ENCODE measurements around the gene SNAP25.

SNAP25 gene

GRCh38 chr20:10323729-10324128, 105.1 kb downstream of the SNAP25 start:
- no peak overlapping the region for H3K4me2 ChIP-seq (ENCODE audit: low read length)
- no peak overlapping the region for H2AFZ ChIP-seq

GRCh38 chr20:10324198-10324847, 105.7 kb downstream of the SNAP25 start:
- Histone ChIP-seq H3K27ac (no peak overlapping the region), H3K4me2 (ENCODE audit: low read length) (no peak overlapping the region), H3K79me2 (no peaks in the 10 kb centered on the region), H3K9me3 (ENCODE audit: control insufficient read depth, low read length) (no peaks in the 10 kb centered on the region), H3K36me3 (ENCODE audit: control insufficient read depth, insufficient read depth, low read length) (no peaks in the 10 kb centered on the region), H3K4me1 (no peaks in the 10 kb centered on the region), H3K9ac (no peak overlapping the region), H3K27me3 (ENCODE audit: control insufficient read depth, insufficient read depth, low read length) (no peaks in the 10 kb centered on the region), H2AFZ (no peak overlapping the region), H3K4me3 (ENCODE audit: low read depth, low read length) (no peak overlapping the region)
- TF ChIP-seq, protein P1, sequence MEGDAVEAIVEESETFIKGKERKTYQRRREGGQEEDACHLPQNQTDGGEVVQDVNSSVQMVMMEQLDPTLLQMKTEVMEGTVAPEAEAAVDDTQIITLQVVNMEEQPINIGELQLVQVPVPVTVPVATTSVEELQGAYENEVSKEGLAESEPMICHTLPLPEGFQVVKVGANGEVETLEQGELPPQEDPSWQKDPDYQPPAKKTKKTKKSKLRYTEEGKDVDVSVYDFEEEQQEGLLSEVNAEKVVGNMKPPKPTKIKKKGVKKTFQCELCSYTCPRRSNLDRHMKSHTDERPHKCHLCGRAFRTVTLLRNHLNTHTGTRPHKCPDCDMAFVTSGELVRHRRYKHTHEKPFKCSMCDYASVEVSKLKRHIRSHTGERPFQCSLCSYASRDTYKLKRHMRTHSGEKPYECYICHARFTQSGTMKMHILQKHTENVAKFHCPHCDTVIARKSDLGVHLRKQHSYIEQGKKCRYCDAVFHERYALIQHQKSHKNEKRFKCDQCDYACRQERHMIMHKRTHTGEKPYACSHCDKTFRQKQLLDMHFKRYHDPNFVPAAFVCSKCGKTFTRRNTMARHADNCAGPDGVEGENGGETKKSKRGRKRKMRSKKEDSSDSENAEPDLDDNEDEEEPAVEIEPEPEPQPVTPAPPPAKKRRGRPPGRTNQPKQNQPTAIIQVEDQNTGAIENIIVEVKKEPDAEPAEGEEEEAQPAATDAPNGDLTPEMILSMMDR (IDR thresholded peaks at IDR 0.05): no peak

More at GRCh38 chr20:10323729-10324128, 105.1 kb downstream of the SNAP25 start:
- Histone ChIP-seq H3K9ac (no peak overlapping the region), H3K4me1 (no peaks in the 10 kb centered on the region), H3K4me3 (ENCODE audit: low read depth, low read length) (no peak overlapping the region), H3K9me3 (ENCODE audit: control insufficient read depth, low read length) (no peaks in the 10 kb centered on the region), H3K27ac (no peak overlapping the region), H3K27me3 (ENCODE audit: control insufficient read depth, insufficient read depth, low read length) (no peaks in the 10 kb centered on the region), H3K36me3 (ENCODE audit: control insufficient read depth, insufficient read depth, low read length) (no peaks in the 10 kb centered on the region), H3K79me2 (no peaks in the 10 kb centered on the region)
- TF ChIP-seq, protein P1 (IDR thresholded peaks at IDR 0.05): no peak

DNA sequence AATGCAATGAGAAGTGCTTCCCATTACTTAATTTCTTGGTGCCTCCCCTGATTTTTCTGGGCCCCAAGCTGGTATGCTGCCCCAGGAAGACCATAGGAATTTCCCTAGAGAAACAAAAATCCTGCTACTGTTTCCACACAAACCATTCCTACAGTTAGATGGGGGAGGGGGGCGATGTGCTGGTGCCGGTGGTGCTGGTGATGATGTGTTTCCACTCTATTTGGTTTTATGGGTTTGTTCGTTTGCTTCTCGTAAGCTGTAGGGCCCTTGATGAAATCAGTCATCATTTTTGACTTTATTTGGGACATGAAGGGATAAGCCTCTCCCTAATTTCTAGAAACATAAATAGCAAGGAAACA, 110.2 kb downstream of the SNAP25 start:
- no peak overlapping the region for H3K27ac ChIP-seq
- H3K36me3 ChIP-seq (ENCODE audit: control insufficient read depth, insufficient read depth, low read length): no peaks in the 10 kb centered on the region
- H3K9me3 ChIP-seq (ENCODE audit: control insufficient read depth, low read length): no peaks in the 10 kb centered on the region
- no peak overlapping the region for H2AFZ ChIP-seq
- TF ChIP-seq, protein P1 (IDR thresholded peaks at IDR 0.05): no peak
- no peak overlapping the region for H3K9ac ChIP-seq
- no peaks in the 10 kb centered on the region for H3K79me2 ChIP-seq
- peaks cover 3% of the 10 kb centered on the region for H3K4me1 ChIP-seq
- no peaks in the 10 kb centered on the region for H3K27me3 ChIP-seq (ENCODE audit: control insufficient read depth, insufficient read depth, low read length)
- no peak overlapping the region for H3K4me3 ChIP-seq (ENCODE audit: low read depth, low read length)
- no peak overlapping the region for H3K4me2 ChIP-seq (ENCODE audit: low read length)

GRCh38 chr20:10329387-10330005, 110.9 kb downstream of the SNAP25 start:
- TF ChIP-seq, protein P1 (IDR thresholded peaks at IDR 0.05): no peak
- H3K9ac ChIP-seq: no peak overlapping the region

GRCh38 chr20:10330071-10330470, 111.4 kb downstream of the SNAP25 start:
- no peak overlapping the region for H3K4me3 ChIP-seq (ENCODE audit: low read depth, low read length)
- TF ChIP-seq, protein P1 (IDR thresholded peaks at IDR 0.05): no peak
- H2AFZ ChIP-seq: no peak overlapping the region
- H3K36me3 ChIP-seq (ENCODE audit: control insufficient read depth, insufficient read depth, low read length): no peaks in the 10 kb centered on the region
- no peaks in the 10 kb centered on the region for H3K79me2 ChIP-seq
- no peaks in the 10 kb centered on the region for H3K9me3 ChIP-seq (ENCODE audit: control insufficient read depth, low read length)
- no peak overlapping the region for H3K27ac ChIP-seq
- H3K27me3 ChIP-seq (ENCODE audit: control insufficient read depth, insufficient read depth, low read length): no peaks in the 10 kb centered on the region
- H3K9ac ChIP-seq: no peak overlapping the region
- H3K4me2 ChIP-seq (ENCODE audit: low read length): no peak overlapping the region
- H3K4me1 ChIP-seq: peaks cover 7% of the 10 kb centered on the region

More at GRCh38 chr20:10329387-10330005, 110.9 kb downstream of the SNAP25 start:
- H3K27me3 ChIP-seq (ENCODE audit: control insufficient read depth, insufficient read depth, low read length): no peaks in the 10 kb centered on the region
- no peaks in the 10 kb centered on the region for H3K9me3 ChIP-seq (ENCODE audit: control insufficient read depth, low read length)
- H3K4me3 ChIP-seq (ENCODE audit: low read depth, low read length): no peak overlapping the region
- H3K27ac ChIP-seq: no peak overlapping the region
- H3K4me2 ChIP-seq (ENCODE audit: low read length): no peak overlapping the region
- no peaks in the 10 kb centered on the region for H3K79me2 ChIP-seq
- peaks cover 4% of the 10 kb centered on the region for H3K4me1 ChIP-seq
- no peak overlapping the region for H2AFZ ChIP-seq
- H3K36me3 ChIP-seq (ENCODE audit: control insufficient read depth, insufficient read depth, low read length): no peaks in the 10 kb centered on the region
